Activated T-cell treated with anti-CD3 and anti-CD28 coated beads, Interleukin-2, amount 50 U/mL, for 72 hours (primary cell): ENCODE measurements around the gene C8B. TPM values are rescaled to one million over a fixed set of nuclear protein-coding genes. Genes with fewer than 3 reads are reported as not detected.

Experiments used
- ATAC-seq, 2 donors: fragments of 150-1000 bp; cut with Tn5 transposase; replicated peaks in 1 of 2; 2 replicates each; pipeline ENCODE4 v1.10.0; 2021; ENCODE audit warnings: moderate library complexity in 2 of 2, mild to moderate bottlenecking in 1 of 2
- DNase-seq, 2 donors: peaks; one replicate each; pipeline ENCODE4 v3.0.0; 2021 to 2022; ENCODE audit warnings: mixed read lengths in 1 of 2
- H3K27ac Mint-ChIP-seq: one replicate; pipeline ENCODE4 v1.8.0; 2022; ENCODE audit warnings: mild to moderate bottlenecking, moderate library complexity, mixed read lengths
- H3K27me3 Mint-ChIP-seq: one replicate; pipeline ENCODE4 v1.8.0; 2022; ENCODE audit warnings: low read depth, mixed read lengths
- H3K36me3 Mint-ChIP-seq, 2 donors: one replicate each; pipeline ENCODE4 v1.8.0; 2022; ENCODE audit warnings: mixed read lengths in 2 of 2, mild to moderate bottlenecking in 1 of 2; ENCODE audit not compliant: insufficient read depth in 2 of 2
- H3K4me1 Mint-ChIP-seq: one replicate; pipeline ENCODE4 v1.8.0; 2022; ENCODE audit warnings: low read depth, mixed read lengths
- H3K4me3 Mint-ChIP-seq, 2 donors: one replicate each; pipeline ENCODE4 v1.8.0; 2022; ENCODE audit warnings: mild to moderate bottlenecking in 2 of 2, mixed read lengths in 2 of 2, moderate library complexity in 2 of 2
- H3K9me3 Mint-ChIP-seq, 2 donors: one replicate each; pipeline ENCODE4 v1.8.0; 2022; ENCODE audit warnings: mixed read lengths in 2 of 2
- total RNA-seq, 2 donors: library from RNA; stranded (reverse); gene quantifications; one replicate each; pipeline ENCODE4 v1.2.3, GENCODE V29; 2022

C8B gene
- total RNA-seq, 2 donors from 2014 or later = not detected

DNA sequence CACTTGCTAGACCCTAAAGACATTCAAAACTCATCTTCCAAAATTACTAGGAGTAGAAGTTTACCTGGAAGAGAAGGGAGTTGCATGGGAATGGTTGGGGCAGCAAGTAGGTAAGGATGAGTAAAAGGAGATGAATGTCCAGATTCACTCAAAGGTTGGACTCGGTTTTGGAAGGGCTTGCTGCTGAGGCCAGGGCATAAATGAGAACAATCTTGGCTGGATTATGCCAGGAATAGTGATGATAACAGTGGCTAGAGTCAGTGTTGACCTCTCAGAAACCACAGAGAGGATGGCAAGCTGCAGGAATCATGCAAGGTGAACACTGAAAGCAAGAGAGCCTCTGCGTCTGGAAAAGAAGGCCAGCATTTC is 67.8 kb downstream of the C8B start:
- H3K27ac Mint-ChIP-seq = no peak overlapping the region
- H3K4me1 Mint-ChIP-seq = no peaks in the 10 kb centered on the region
- H3K27me3 Mint-ChIP-seq = peaks cover 5% of the 10 kb centered on the region

DNA sequence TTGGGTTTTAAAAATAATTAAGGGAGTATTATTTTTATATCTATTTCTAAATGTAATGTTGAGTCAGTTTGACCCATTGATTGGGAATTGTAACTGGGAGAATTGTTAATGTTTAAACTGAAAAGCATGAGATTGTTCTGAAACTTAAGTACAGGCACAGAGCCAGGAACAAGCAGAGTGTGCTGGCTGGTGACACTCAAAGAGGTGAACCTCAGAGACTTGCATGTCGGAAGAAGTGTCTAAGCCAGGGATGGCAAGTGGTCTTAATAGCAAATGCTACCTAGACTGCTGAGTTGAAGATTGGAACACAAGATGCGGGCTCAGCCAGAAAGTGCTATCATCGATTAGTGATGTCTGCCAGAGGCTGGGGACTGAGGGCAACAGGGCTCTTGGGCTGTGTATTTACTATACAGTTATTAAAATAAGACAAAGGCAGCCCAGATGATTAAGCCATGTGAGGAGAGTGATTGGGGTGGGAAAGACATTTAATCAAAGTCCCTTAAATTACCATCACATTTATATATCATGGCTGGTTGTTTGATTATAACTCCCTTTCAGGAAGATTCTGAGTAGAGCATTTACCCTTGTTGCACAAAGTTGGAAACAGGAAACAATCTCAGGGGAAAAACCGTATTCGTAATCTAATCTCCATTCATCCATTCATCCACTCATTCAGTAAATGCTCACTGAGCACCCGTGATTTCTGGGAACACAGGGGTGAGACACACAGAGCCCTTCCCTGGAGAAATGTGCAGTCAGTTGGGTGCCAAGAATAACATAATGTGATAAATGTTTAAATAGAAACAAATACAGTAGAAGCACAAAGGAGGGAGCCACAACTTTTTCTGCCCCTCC is 68.4 kb downstream of the C8B start:
- Mint-ChIP-seq H3K4me3 (no peak overlapping the region), H3K4me1 (no peaks in the 10 kb centered on the region), H3K9me3 (peaks cover 0 to 3% of the 10 kb centered on the region in 2 donors), H3K27me3 (peaks cover 5% of the 10 kb centered on the region), H3K27ac (no peak overlapping the region), H3K36me3 (no peaks in the 10 kb centered on the region)
- ATAC-seq = no peak
- DNase-seq = no peak

More for the DNA sequence above, 67.8 kb downstream of the C8B start:
- Mint-ChIP-seq H3K9me3 (peaks cover 0 to 5% of the 10 kb centered on the region in 2 donors), H3K4me3 (no peak overlapping the region), H3K36me3 (no peaks in the 10 kb centered on the region)
- no peak for ATAC-seq
- DNase-seq = no peak

DNA sequence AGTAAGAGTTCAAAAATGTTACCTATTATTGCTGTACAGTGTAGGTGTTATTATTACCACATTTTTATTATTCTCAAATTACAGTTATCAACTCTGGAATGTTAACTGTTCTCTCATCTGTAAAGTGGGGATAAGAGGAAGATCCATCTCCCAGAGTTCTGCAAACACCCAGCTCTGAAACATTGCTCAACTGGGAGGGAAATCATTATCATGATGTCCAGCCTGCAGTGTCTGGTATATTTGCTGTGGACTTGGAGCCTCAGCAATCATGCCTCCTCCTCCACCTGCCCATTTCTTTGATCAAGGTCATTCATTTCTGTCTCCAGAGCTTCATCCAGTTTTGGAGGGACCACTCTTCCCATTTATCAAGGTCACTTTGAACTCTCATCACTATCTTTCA is 71.8 kb downstream of the C8B start:
- Mint-ChIP-seq H3K4me3 (no peak overlapping the region), H3K27ac (no peak overlapping the region), H3K36me3 (no peaks in the 10 kb centered on the region), H3K9me3 (peaks cover 0 to 3% of the 10 kb centered on the region in 2 donors), H3K27me3 (peaks cover 5% of the 10 kb centered on the region), H3K4me1 (no peaks in the 10 kb centered on the region)
- DNase-seq = no peak
- ATAC-seq = no peak

DNA sequence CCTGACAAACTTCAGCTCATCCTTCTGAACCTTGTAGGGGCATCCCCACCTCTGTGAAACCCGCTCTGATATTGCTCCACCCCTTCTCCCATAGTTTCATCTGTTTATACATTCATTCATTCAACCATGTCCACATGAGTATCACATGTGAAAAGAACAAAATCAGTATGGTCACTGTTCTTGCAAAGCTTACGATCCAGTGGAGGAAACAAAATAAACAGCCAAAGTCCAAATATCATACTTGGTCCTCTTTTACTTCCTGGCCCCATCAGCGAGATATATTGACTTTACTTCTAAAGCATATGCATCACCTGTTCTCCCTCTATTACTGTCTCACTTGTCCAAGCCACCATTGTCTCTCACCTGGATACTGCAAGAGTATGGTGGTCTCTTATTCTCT is 75.6 kb downstream of the C8B start:
- Mint-ChIP-seq H3K9me3 (peaks cover 0 to 3% of the 10 kb centered on the region in 2 donors), H3K27me3 (peaks cover 11% of the 10 kb centered on the region), H3K4me3 (no peak overlapping the region), H3K4me1 (no peaks in the 10 kb centered on the region), H3K36me3 (no peaks in the 10 kb centered on the region), H3K27ac (no peak overlapping the region)
- no peak for ATAC-seq
- DNase-seq = no peak

DNA sequence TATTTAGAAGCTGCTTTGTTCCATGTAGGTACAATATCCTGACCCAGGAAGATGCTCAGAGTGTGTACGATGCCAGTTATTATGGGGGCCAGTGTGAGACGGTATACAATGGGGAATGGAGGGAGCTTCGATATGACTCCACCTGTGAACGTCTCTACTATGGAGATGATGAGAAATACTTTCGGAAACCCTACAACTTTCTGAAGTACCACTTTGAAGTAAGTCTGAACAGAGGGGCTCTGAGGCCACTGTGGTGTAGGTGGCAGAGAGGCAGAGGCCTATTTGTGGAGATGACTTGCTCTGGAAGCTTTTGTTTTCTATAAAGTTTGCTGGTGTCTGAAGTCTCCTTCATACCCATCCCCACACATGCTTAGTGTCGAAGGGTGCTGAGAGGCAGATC is 84.4 kb downstream of the C8B start:
- Mint-ChIP-seq H3K4me1 (no peaks in the 10 kb centered on the region), H3K36me3 (no peaks in the 10 kb centered on the region), H3K4me3 (no peak overlapping the region), H3K9me3 (peaks cover 0 to 2% of the 10 kb centered on the region in 2 donors), H3K27me3 (peaks cover 14% of the 10 kb centered on the region), H3K27ac (no peak overlapping the region)
- DNase-seq = peak in 1 of 2 donors; percentile 0
- peak in 1 of 2 donors; percentile 75 for ATAC-seq

DNA sequence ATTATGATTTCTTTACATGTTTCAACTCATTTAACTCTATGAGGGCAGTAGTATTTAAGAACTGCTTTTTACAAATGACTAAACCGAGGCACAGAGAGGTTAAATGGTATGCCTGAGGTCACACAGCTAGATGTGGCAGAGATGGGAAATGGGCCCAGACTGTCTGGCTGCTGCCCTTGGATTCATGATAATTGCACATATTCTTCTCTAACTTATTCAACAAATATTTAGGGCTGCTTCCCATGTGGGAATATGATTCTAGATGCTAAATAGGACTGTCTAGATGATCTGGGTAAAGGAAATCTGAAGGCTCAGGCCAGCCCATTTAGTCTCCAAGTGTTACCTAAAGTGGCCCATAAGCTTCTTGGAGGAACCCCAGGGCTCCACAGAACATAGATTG is 85.0 kb downstream of the C8B start:
- no peaks in the 10 kb centered on the region for H3K36me3 Mint-ChIP-seq
- no peak for DNase-seq
- peaks cover 0 to 2% of the 10 kb centered on the region in 2 donors for H3K9me3 Mint-ChIP-seq
- H3K27ac Mint-ChIP-seq = no peak overlapping the region
- no peaks in the 10 kb centered on the region for H3K4me1 Mint-ChIP-seq
- no peak overlapping the region for H3K4me3 Mint-ChIP-seq
- ATAC-seq = no peak
- peaks cover 15% of the 10 kb centered on the region for H3K27me3 Mint-ChIP-seq

Other genes starting within 250 kb of the C8B start
- gene FYB2, start 146.6 kb downstream of the C8B start, total RNA-seq = not detected
- gene C8A, start 111.2 kb downstream of the C8B start, total RNA-seq = not detected